Tibial artery (tissue), 4 donors: ENCODE results near the gene ZACN.

ENCODE experiments used
- DNase-seq, 2 donors: peaks; one replicate each; pipeline ENCODE4 v3.0.0-alpha.2; 2019
- H3K27ac ChIP-seq, 2 donors: fragments of 200-600 bp; sonication (generic) in 1 of 2; 1 replicate in 1 of 2; 2 replicates in 1 of 2; pipeline ENCODE4 v1.5.1; 2018 to 2019; ENCODE audit warnings: mild to moderate bottlenecking in 1 of 2
- H3K27me3 ChIP-seq, 2 donors: fragments of 200-600 bp; sonication (generic) in 1 of 2; one replicate each; pipeline versions ENCODE4 v1.5.1 to v1.6.0; 2016 to 2019
- H3K36me3 ChIP-seq, 3 donors: fragments of 200-600 bp; sonication (generic) in 2 of 3; one replicate each; pipeline ENCODE4 v1.5.1; 2016 to 2019; ENCODE audit warnings: mild to moderate bottlenecking in 2 of 3
- H3K4me1 ChIP-seq, 4 donors: fragments of 200-600 bp; sonication (generic) in 2 of 4; 1 replicate in 3 of 4; 2 replicates in 1 of 4; pipeline ENCODE4 v1.5.1; 2016 to 2019
- H3K4me3 ChIP-seq, 2 donors: fragments of 200-600 bp; sonication (generic) in 1 of 2; 1 replicate in 1 of 2; 2 replicates in 1 of 2; pipeline ENCODE4 v1.5.1; 2018 to 2019; ENCODE audit warnings: mild to moderate bottlenecking in 2 of 2
- H3K9me3 ChIP-seq, 3 donors: fragments of 200-600 bp; sonication (generic) in 1 of 3; one replicate each; pipeline ENCODE4 v1.5.1; 2016 to 2019
- CTCF ChIP-seq, 2 experiments: fragments of 200-600 bp in 1 of 2; fragments of 450-650 bp in 1 of 2; IDR thresholded peaks; one replicate each; pipeline ENCODE4 v1.5.1; 2017 to 2019; ENCODE audit warnings: antibody characterized with exemption in 2 of 2, mild to moderate bottlenecking in 1 of 2, moderate library complexity in 1 of 2
- intact Hi-C: fragments of 100-400 bp; cut with DNase I; formaldehyde crosslinking; loops from one replicate; pipeline ENCODE4 v1.15.0; 2023; ENCODE audit warnings: low total_unique reads

Gene ZACN

GRCh38 chr17:76087531-76087930, 8.5 kb downstream of the ZACN start:
- no peak for DNase-seq
- Histone ChIP-seq H3K36me3 (peaks cover 62 to 100% (median 95%) of the 10 kb centered on the region in 3 donors), H3K4me1 (no peaks in the 10 kb centered on the region), H3K9me3 (no peaks in the 10 kb centered on the region), H3K27ac (no peak overlapping the region), H3K27me3 (no peaks in the 10 kb centered on the region), H3K4me3 (no peak overlapping the region)
- intact Hi-C loops, result no loop called here
- TF ChIP-seq CTCF (IDR thresholded peaks at IDR 0.05), result no peak

- intact Hi-C loops, result no loop called here
- no peak for DNase-seq
- Histone ChIP-seq H3K36me3 (peaks cover 69 to 100% (median 97%) of the 10 kb centered on the region in 3 donors), H3K9me3 (no peaks in the 10 kb centered on the region), H3K4me1 (no peaks in the 10 kb centered on the region), H3K4me3 (no peak overlapping the region), H3K27me3 (no peaks in the 10 kb centered on the region), H3K27ac (no peak overlapping the region)
- no peak for TF ChIP-seq CTCF (IDR thresholded peaks at IDR 0.05)
These were observed 9.3 kb downstream of the ZACN start for GRCh38 chr17:76088041-76088867.

- intact Hi-C loops, result no loop called here
- H3K27ac ChIP-seq, result no peak overlapping the region
- TF ChIP-seq CTCF (IDR thresholded peaks at IDR 0.05), result no peak
- no peaks in the 10 kb centered on the region for H3K4me1 ChIP-seq
- H3K4me3 ChIP-seq, result no peak overlapping the region
- DNase-seq, result no peak
- no peaks in the 10 kb centered on the region for H3K27me3 ChIP-seq
- no peaks in the 10 kb centered on the region for H3K9me3 ChIP-seq
- peaks cover 71 to 100% (median 97%) of the 10 kb centered on the region in 3 donors for H3K36me3 ChIP-seq
These were observed 10.0 kb downstream of the ZACN start for GRCh38 chr17:76088868-76089576.

- DNase-seq, result no peak
- TF ChIP-seq CTCF (IDR thresholded peaks at IDR 0.05), result no peak
- peaks cover 66 to 100% (median 98%) of the 10 kb centered on the region in 3 donors for H3K36me3 ChIP-seq
- intact Hi-C loops, result no loop called here
- H3K4me3 ChIP-seq, result no peak overlapping the region
- H3K27ac ChIP-seq, result no peak overlapping the region
- no peaks in the 10 kb centered on the region for H3K9me3 ChIP-seq
- no peaks in the 10 kb centered on the region for H3K4me1 ChIP-seq
- H3K27me3 ChIP-seq, result no peaks in the 10 kb centered on the region
These were observed 10.9 kb downstream of the ZACN start for GRCh38 chr17:76089680-76090516.

GRCh38 chr17:76090517-76091129, 11.6 kb downstream of the ZACN start:
- intact Hi-C loops, result no loop called here
- no peak for TF ChIP-seq CTCF (IDR thresholded peaks at IDR 0.05)
- Histone ChIP-seq H3K27me3 (no peaks in the 10 kb centered on the region), H3K4me3 (no peak overlapping the region), H3K36me3 (peaks cover 63 to 100% (median 95%) of the 10 kb centered on the region in 3 donors), H3K4me1 (no peaks in the 10 kb centered on the region), H3K27ac (no peak overlapping the region), H3K9me3 (no peaks in the 10 kb centered on the region)
- no peak for DNase-seq
